Panc1 (cell line): ENCODE measurements around the gene ADGRB3. TPM values are rescaled to one million over a fixed set of nuclear protein-coding genes. Genes with fewer than 3 reads are reported as not detected.

ENCODE experiments used
- ATAC-seq: fragments of 200-7000 bp; cut with Tn5 transposase; 2 replicates; pipeline ENCODE4 v1.9.1; 2020; ENCODE audit warnings: mild to moderate bottlenecking, moderate library complexity
- BruUV-seq: library from RNA; stranded (reverse); fragments of 400-500 nt; replicated peaks from 2 replicates; lab custom pipeline; 2021; lab: Mats Ljungman, UMichigan
- CTCF ChIA-PET: fragments of 300-600 bp; sonication (Branson Sonifier 250); formaldehyde crosslinking; loops from one replicate; lab custom pipeline; 2022; ENCODE audit warnings: antibody characterized with exemption; lab: Charles Lee
- POLR2A ChIA-PET: fragments of 300-600 bp; sonication (Branson Sonifier 250); formaldehyde crosslinking; loops from one replicate; lab custom pipeline; 2022; ENCODE audit warnings: antibody characterized with exemption; lab: Charles Lee
- DNase-seq: peaks from one replicate; pipeline ENCODE4 v3.0.0-alpha.2; 2010; ENCODE audit warnings: low read depth, low spot score
- H3K27ac ChIP-seq: 2 replicates; pipeline ENCODE4 v1.5.1; 2011; ENCODE audit warnings: mild to moderate bottlenecking, low read length, inconsistent platforms
- H3K27me3 ChIP-seq: fragments of 200-500 bp; sonication (Bioruptor generic); 2 replicates; pipeline ENCODE4 v1.6.0; 2014; ENCODE audit warnings: low read length, inconsistent platforms; ENCODE audit not compliant: control insufficient read depth, insufficient read depth
- H3K36me3 ChIP-seq: fragments of 200-500 bp; sonication (Bioruptor generic); 2 replicates; pipeline ENCODE4 v1.5.1; 2014; ENCODE audit warnings: inconsistent platforms, mild to moderate bottlenecking, low read length, moderate library complexity; ENCODE audit not compliant: control insufficient read depth, insufficient read depth
- H3K4me1 ChIP-seq: 2 replicates; pipeline ENCODE4 v1.5.1; 2011; ENCODE audit warnings: inconsistent platforms, mild to moderate bottlenecking, low read length, moderate library complexity; ENCODE audit not compliant: control insufficient read depth, insufficient read depth
- H3K4me3 ChIP-seq, 2 experiments: 2 replicates each; pipeline ENCODE4 v1.5.1; 2011 to 2012; ENCODE audit warnings: low read depth in 2 of 2, low read length in 2 of 2, mild to moderate bottlenecking in 2 of 2, inconsistent platforms in 1 of 2, moderate library complexity in 1 of 2
- H3K9me3 ChIP-seq: fragments of 200-500 bp; sonication (Bioruptor generic); 2 replicates; pipeline ENCODE4 v1.5.1; 2014; ENCODE audit warnings: low read depth, mild to moderate bottlenecking, inconsistent platforms, low read length, moderate library complexity; ENCODE audit not compliant: control insufficient read depth, insufficient read depth
- POLR2AphosphoS5 ChIP-seq: IDR thresholded peaks from 2 replicates; pipeline ENCODE4 v1.6.1; 2012; ENCODE audit warnings: mild to moderate bottlenecking, low read depth, low read length, moderate library complexity
- SIN3A ChIP-seq: IDR thresholded peaks from 2 replicates; pipeline ENCODE4 v1.6.1; 2012; ENCODE audit warnings: low read depth, mild to moderate bottlenecking, low read length, moderate library complexity, borderline replicate concordance; ENCODE audit not compliant: insufficient read depth
- TCF7L2 ChIP-seq: IDR thresholded peaks from 2 replicates; pipeline ENCODE4 v1.6.1; 2011; ENCODE audit warnings: mild to moderate bottlenecking, low read depth, low read length, inconsistent platforms
- in situ Hi-C: cut with HindIII; loops from 2 replicates; pipeline ENCODE4 v1.10.0; 2016; ENCODE audit warnings: low sequenced_read_pairs, low pct_unique_long_range_greater_than_20kb
- intact Hi-C: fragments of 100-400 bp; cut with micrococcal nuclease; formaldehyde crosslinking; loops from one replicate; pipeline ENCODE4 v1.10.0; 2022; ENCODE audit not compliant: unreplicated experiment
- total RNA-seq: library from RNA; stranded (reverse); gene quantifications from one replicate; pipeline ENCODE4 v1.2.1, GENCODE V29; 2021; ENCODE audit not compliant: unreplicated experiment
- TF ChIP-seq, protein P1 (sequence below): fragments of 450-650 bp; IDR thresholded peaks from 2 replicates; pipeline ENCODE4 v1.5.1; 2017; ENCODE audit warnings: mild to moderate bottlenecking
- TF ChIP-seq, protein P2 (sequence below), 2 experiments: IDR thresholded peaks; 2 replicates each; pipeline ENCODE4 v1.6.1; 2011 to 2012; ENCODE audit warnings: low read depth in 2 of 2, control low read depth in 1 of 2, low read length in 1 of 2, mild to moderate bottlenecking in 1 of 2, moderate library complexity in 1 of 2; ENCODE audit not compliant: insufficient read depth in 1 of 2

Gene ADGRB3
- total RNA-seq, 1 experiment from 2014 or later = 0.10 TPM

- CTCF ChIA-PET = no interaction called here
- Histone ChIP-seq H3K4me3 (no peak overlapping the region), H3K4me1 (no peaks in the 10 kb centered on the region), H3K27ac (no peak overlapping the region), H3K9me3 (no peaks in the 10 kb centered on the region), H3K36me3 (no peaks in the 10 kb centered on the region), H3K27me3 (no peaks in the 10 kb centered on the region)
- ATAC-seq = no peak
- TF ChIP-seq POLR2AphosphoS5 (no peak), SIN3A (no peak), TCF7L2 (no peak)
- TF ChIP-seq, protein P1, sequence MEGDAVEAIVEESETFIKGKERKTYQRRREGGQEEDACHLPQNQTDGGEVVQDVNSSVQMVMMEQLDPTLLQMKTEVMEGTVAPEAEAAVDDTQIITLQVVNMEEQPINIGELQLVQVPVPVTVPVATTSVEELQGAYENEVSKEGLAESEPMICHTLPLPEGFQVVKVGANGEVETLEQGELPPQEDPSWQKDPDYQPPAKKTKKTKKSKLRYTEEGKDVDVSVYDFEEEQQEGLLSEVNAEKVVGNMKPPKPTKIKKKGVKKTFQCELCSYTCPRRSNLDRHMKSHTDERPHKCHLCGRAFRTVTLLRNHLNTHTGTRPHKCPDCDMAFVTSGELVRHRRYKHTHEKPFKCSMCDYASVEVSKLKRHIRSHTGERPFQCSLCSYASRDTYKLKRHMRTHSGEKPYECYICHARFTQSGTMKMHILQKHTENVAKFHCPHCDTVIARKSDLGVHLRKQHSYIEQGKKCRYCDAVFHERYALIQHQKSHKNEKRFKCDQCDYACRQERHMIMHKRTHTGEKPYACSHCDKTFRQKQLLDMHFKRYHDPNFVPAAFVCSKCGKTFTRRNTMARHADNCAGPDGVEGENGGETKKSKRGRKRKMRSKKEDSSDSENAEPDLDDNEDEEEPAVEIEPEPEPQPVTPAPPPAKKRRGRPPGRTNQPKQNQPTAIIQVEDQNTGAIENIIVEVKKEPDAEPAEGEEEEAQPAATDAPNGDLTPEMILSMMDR = no peak; the same call in 1 of the 2 replicates
- TF ChIP-seq, protein P2, sequence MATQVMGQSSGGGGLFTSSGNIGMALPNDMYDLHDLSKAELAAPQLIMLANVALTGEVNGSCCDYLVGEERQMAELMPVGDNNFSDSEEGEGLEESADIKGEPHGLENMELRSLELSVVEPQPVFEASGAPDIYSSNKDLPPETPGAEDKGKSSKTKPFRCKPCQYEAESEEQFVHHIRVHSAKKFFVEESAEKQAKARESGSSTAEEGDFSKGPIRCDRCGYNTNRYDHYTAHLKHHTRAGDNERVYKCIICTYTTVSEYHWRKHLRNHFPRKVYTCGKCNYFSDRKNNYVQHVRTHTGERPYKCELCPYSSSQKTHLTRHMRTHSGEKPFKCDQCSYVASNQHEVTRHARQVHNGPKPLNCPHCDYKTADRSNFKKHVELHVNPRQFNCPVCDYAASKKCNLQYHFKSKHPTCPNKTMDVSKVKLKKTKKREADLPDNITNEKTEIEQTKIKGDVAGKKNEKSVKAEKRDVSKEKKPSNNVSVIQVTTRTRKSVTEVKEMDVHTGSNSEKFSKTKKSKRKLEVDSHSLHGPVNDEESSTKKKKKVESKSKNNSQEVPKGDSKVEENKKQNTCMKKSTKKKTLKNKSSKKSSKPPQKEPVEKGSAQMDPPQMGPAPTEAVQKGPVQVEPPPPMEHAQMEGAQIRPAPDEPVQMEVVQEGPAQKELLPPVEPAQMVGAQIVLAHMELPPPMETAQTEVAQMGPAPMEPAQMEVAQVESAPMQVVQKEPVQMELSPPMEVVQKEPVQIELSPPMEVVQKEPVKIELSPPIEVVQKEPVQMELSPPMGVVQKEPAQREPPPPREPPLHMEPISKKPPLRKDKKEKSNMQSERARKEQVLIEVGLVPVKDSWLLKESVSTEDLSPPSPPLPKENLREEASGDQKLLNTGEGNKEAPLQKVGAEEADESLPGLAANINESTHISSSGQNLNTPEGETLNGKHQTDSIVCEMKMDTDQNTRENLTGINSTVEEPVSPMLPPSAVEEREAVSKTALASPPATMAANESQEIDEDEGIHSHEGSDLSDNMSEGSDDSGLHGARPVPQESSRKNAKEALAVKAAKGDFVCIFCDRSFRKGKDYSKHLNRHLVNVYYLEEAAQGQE (IDR thresholded peaks at IDR 0.05; ENCODE audit: insufficient read depth in 1 of 2, low read depth in 2 of 2, low read length in 1 of 2) = no peak
- intact Hi-C loops = no loop called here
- in situ Hi-C loops = no loop called here
- BruUV-seq = no TSS peak
- DNase-seq = no peak
- POLR2A ChIA-PET = no interaction called here
Observed at GRCh38 chr6:68657374-68658139, 22.5 kb downstream of the ADGRB3 start.

- H3K4me1 ChIP-seq = no peaks in the 10 kb centered on the region
- POLR2A ChIA-PET = no interaction called here
- no TSS peak for BruUV-seq
- in situ Hi-C loops (no loop called here), intact Hi-C loops (no loop called here)
- TF ChIP-seq, protein P1 = no peak
- TF ChIP-seq SIN3A = no peak
- TF ChIP-seq TCF7L2 = no peak
- no peak for TF ChIP-seq POLR2AphosphoS5
- TF ChIP-seq, protein P2 (IDR thresholded peaks at IDR 0.05; ENCODE audit: insufficient read depth in 1 of 2, low read depth in 2 of 2, low read length in 1 of 2) = no peak
- no peaks in the 10 kb centered on the region for H3K9me3 ChIP-seq
- H3K36me3 ChIP-seq = no peaks in the 10 kb centered on the region
- DNase-seq (no peak), ATAC-seq (no peak)
- no peak overlapping the region for H3K27ac ChIP-seq
- no peaks in the 10 kb centered on the region for H3K27me3 ChIP-seq
- CTCF ChIA-PET = no interaction called here
- no peak overlapping the region for H3K4me3 ChIP-seq
Observed at GRCh38 chr6:68658338-68658737, 23.3 kb downstream of the ADGRB3 start.
